NCI-H2196 (cell line): ENCODE results near the gene DENND5A.
"Not testable (repeated sequence)": the region's sequence is repeated elsewhere in the genome, so short reads cannot be mapped to it uniquely, and the experiment has no call there.

Experiments
- DNase-seq: peaks from one replicate; lab custom pipeline; 2025; ENCODE audit not compliant: unreplicated experiment; lab: John Stamatoyannopoulos, UW

The DENND5A gene

GRCh38 chr11:9178716-9179115 lies 86.4 kb downstream of the DENND5A start:
- DNase-seq: no peak

- DNase-seq: no peak
Measured at GRCh38 chr11:9177438-9178091, 87.6 kb downstream of the DENND5A start.

GRCh38 chr11:9176550-9176949 lies 88.6 kb downstream of the DENND5A start:
- no peak for DNase-seq

- DNase-seq: no peak
Measured at GRCh38 chr11:9176136-9176535, 89.0 kb downstream of the DENND5A start.

GRCh38 chr11:9172389-9172788 lies 92.8 kb downstream of the DENND5A start:
- no peak for DNase-seq

- no peak for DNase-seq
Measured at GRCh38 chr11:9170450-9170849, 94.7 kb downstream of the DENND5A start.

GRCh38 chr11:9169595-9170295 lies 95.4 kb downstream of the DENND5A start:
- no peak for DNase-seq

GRCh38 chr11:9161991-9162390 lies 103.2 kb downstream of the DENND5A start:
- DNase-seq: not testable (repeated sequence)

- DNase-seq: no peak
Measured at GRCh38 chr11:9160166-9160565, 105.0 kb downstream of the DENND5A start.

- no peak for DNase-seq
Measured at GRCh38 chr11:9158898-9159391, 106.2 kb downstream of the DENND5A start.

- DNase-seq: no peak
Measured at GRCh38 chr11:9155930-9156329, 109.2 kb downstream of the DENND5A start.

GRCh38 chr11:9153651-9154050 lies 111.5 kb downstream of the DENND5A start:
- no peak for DNase-seq

- DNase-seq: no peak
Measured at GRCh38 chr11:9151631-9152030, 113.5 kb downstream of the DENND5A start.

- DNase-seq: no peak
Measured at GRCh38 chr11:9150926-9151325, 114.2 kb downstream of the DENND5A start.

- no peak for DNase-seq
Measured at GRCh38 chr11:9150501-9150900, 114.6 kb downstream of the DENND5A start.

- no peak for DNase-seq
Measured at GRCh38 chr11:9148727-9149126, 116.4 kb downstream of the DENND5A start.

- no peak for DNase-seq
Measured at GRCh38 chr11:9148035-9148434, 117.1 kb downstream of the DENND5A start.

GRCh38 chr11:9146477-9146876 lies 118.7 kb downstream of the DENND5A start:
- DNase-seq: no peak

GRCh38 chr11:9145283-9145682 lies 119.9 kb downstream of the DENND5A start:
- no peak for DNase-seq

GRCh38 chr11:9144828-9145227 lies 120.3 kb downstream of the DENND5A start:
- peak; percentile 31 for DNase-seq

GRCh38 chr11:9143721-9144120 lies 121.4 kb downstream of the DENND5A start:
- DNase-seq: no peak

GRCh38 chr11:9142732-9143131 lies 122.4 kb downstream of the DENND5A start:
- DNase-seq: no peak

GRCh38 chr11:9141186-9141585 lies 124.0 kb downstream of the DENND5A start:
- no peak for DNase-seq
